CD1c-positive myeloid dendritic cell (primary cell): ENCODE measurements around the gene GSDMA.

Experiments used
- DNase-seq: peaks from one replicate; pipeline ENCODE4 v3.0.0-alpha.2; 2016; ENCODE audit errors: extremely low spot score

The GSDMA gene

DNA sequence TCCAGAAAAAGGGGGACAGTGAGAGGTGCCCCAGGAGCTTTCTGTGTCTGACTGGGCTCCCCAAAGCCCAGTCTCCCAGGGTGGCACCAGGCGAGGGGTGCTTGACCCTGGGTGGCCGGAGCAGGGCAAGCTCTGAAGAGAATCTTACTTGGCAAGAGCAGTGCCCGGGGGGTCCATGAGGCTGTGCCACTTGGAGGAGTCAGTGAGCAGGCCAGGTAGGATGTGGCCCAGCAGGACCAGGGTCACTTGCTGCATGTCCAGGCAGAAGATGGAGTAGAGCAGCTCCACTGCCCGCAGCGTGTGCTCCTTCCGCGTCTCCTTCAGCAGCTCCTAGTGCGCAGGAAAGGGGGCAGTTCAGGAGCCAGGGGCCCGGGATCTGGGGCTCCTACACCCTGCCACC, 59.7 kb downstream of the GSDMA start:
- DNase-seq = no peak

DNA sequence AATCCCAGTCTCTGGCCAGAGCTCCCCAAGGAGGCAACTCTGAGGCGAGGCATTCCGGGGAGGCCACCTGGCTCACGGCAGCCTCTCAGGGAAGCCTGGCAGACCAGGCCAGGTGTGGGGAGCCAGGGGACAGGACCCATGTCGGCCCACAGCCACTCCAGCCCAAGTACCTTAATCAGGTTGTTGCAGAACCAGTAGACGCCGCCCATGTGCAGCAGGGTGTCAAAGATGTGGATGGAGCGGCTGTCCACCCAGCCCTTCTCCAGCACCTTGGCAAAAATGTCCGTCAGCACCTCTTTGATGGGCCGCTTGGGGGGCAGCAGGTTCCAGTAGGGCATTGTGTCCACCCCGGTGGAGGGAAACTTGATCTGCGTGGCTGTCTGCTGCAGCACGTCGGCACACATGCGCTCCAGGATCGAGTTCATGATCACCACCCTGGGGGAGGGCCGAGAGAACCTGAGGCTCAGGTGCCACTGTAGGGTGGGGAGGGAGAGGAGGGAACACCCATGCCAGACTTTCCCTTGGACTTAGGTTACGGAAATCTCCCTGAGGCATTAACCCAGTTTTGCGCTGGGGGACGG, 60.2 kb downstream of the GSDMA start:
- no peak for DNase-seq

DNA sequence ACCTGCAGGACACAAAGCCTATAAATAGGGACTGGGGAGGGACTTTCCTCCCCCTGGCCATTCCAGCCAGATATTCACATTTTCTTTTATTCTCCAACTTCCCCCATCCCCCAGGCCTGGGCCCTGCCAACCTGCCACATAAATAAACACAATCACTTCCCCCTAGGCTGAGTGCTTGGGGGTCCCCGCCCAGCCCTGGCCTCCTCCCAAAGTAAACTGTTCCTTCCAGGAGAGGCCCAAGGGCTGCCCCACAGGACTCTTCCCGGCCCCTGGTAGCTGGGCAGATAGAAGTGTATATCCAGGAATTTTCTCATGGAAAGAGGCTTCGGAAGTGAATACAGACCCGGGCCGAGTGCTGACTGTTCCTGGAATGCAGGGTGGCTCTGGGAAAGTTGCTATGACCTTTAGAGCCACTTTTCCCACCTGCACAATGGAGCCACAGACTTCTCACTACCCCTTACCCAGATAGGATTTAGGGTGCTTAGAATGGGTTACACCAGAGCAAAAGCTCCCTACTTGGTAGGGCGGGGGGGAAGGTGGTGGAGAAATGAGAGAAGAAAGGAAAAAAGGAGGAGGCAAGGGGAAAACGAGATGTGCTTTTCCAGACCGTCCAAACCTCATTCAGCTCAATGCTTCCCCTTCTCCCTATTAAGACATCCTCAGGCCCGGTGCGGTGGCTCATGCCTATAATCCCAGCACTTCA, 60.9 kb downstream of the GSDMA start:
- DNase-seq = no peak

DNA sequence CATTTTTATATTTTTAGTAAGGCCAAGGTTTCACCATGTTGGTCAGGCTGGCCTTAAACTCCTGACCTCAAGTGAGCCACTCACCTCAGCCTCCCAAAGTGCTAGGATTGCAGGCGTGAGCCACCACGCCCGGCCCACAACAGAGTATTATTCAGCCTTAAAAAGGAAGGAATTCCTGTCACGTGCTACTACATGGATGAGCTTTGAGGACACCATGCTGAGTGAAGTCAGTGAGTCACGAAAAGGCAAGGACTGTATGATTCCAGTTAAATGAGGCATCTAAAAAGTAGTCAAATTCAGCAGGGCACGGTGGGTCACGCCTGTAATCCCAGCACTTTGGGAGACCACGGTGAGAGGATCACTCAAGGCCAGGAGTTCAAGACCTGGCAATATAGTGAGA, 62.1 kb downstream of the GSDMA start:
- DNase-seq = no peak

DNA sequence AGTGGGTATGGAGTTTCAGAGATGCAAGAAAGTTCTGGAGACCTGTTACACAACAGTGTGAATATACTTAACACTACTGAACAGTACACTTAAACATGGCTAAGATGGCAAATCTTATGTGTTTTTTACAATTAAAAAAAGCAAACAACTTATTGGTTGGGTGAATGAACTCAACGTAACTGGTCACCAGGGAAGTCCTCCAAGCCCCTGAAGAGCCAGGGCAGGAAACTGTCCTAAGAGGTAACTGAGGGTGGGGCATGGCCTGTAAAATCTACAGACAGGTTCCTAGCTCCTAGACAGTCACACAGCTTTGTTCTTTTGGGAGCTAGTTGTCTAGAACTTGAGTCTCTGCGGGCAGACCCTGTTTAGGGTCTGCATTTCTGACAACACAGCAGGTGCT, 62.8 kb downstream of the GSDMA start:
- no peak for DNase-seq

GRCh38 chr17:40025991-40026815, 63.4 kb downstream of the GSDMA start:
- no peak for DNase-seq

- DNase-seq = peak; percentile 80
Measured at GRCh38 chr17:40026816-40027613, 64.2 kb downstream of the GSDMA start.
